Spinal cord (tissue), 10 donors: ENCODE data around the gene PEX13. TPM values are rescaled to one million over a fixed set of nuclear protein-coding genes. Genes with fewer than 3 reads are reported as not detected.

ENCODE experiments used
- DNase-seq, 6 donors: peaks; one replicate each; pipeline versions ENCODE4 v3.0.0 to v3.0.0-alpha.2; 2013 to 2015; ENCODE audit warnings: low spot score in 6 of 6, low read depth in 4 of 6
- H3K27ac ChIP-seq: one replicate; pipeline ENCODE4 v1.5.1; 2013; ENCODE audit warnings: low read depth, low read length, control low read depth
- H3K27me3 ChIP-seq: one replicate; pipeline ENCODE4 v1.6.1; 2013; ENCODE audit warnings: low read length; ENCODE audit not compliant: control insufficient read depth, insufficient read depth
- H3K36me3 ChIP-seq: one replicate; pipeline ENCODE4 v1.6.1; 2013; ENCODE audit warnings: low read length; ENCODE audit not compliant: control insufficient read depth, insufficient read depth
- H3K4me1 ChIP-seq: one replicate; pipeline ENCODE4 v1.6.1; 2013; ENCODE audit warnings: low read length; ENCODE audit not compliant: control insufficient read depth, insufficient read depth
- H3K4me3 ChIP-seq: one replicate; pipeline ENCODE4 v1.5.1; 2013; ENCODE audit warnings: low read depth, low read length, control low read depth
- H3K9me3 ChIP-seq: one replicate; pipeline ENCODE4 v1.6.1; 2013; ENCODE audit warnings: low read length; ENCODE audit not compliant: control insufficient read depth, insufficient read depth
- WGBS: methylation state at CpG from one replicate; pipeline ENCODE4 v1.1.5; 2013; ENCODE audit warnings: missing lambda C conversion rate; ENCODE audit not compliant: insufficient coverage; 5-methylcytosine and 5-hydroxymethylcytosine counted together
- long read RNA-seq, 4 donors: transcript quantifications; one replicate each; lab custom pipeline, GENCODE V29; 2026
- polyA plus RNA-seq, 2 donors: library from polyadenylated mRNA; unstranded; fragments of 120-200 nt; gene quantifications; one replicate each; pipeline ENCODE4 v1.2.1, GENCODE V29; 2013; ENCODE audit not compliant: insufficient read length in 2 of 2
- total RNA-seq, 2 donors: library from RNA; depleted of rRNA in 1 of 2; stranded (reverse); fragments of 120-200 nt in 1 of 2; fragments of >200 nt in 1 of 2; gene quantifications; one replicate each; pipeline versions ENCODE4 v1.2.3 to v1.2.4, GENCODE V29; 2013 to 2014
- donor health status: healthy.

The PEX13 gene
- total RNA-seq = 10 to 100 TPM; 27.8 to 40.8 TPM
- 10 to 100 TPM; 24.3 to 24.5 TPM for polyA plus RNA-seq
- long read RNA-seq, donor 1, full-length matches to known transcripts = 7 of 7 reads
- long read RNA-seq, donor 1, partial matches to known transcripts = 0 of 7 reads
- long read RNA-seq, donor 1, other reads (novel, unspliced or antisense) = 0 of 7 reads
- long read RNA-seq, donor 2, partial matches to known transcripts = 0 of 2 reads
- long read RNA-seq, donor 2, other reads (novel, unspliced or antisense) = 0 of 2 reads
- long read RNA-seq, donor 3, full-length matches to known transcripts = 6 of 6 reads
- long read RNA-seq, donor 3, partial matches to known transcripts = 0 of 6 reads
- long read RNA-seq, donor 3, other reads (novel, unspliced or antisense) = 0 of 6 reads
- long read RNA-seq, donor 4, full-length matches to known transcripts = 10 of 18 reads
- long read RNA-seq, donor 4, partial matches to known transcripts = 8 of 18 reads
- long read RNA-seq, donor 4, other reads (novel, unspliced or antisense) = 0 of 18 reads

GRCh38 chr2:61017556-61018317 is at the start of gene PEX13, which contains the start of gene PUS10:
TSS of gene PEX13 (plus strand) at chr2:61017720. CDS start at chr2:61017760, 40 bp downstream.
TSS of gene PUS10 (minus strand) at chr2:61018255. CDS start at chr2:61011890, 6,365 bp downstream.
- Histone ChIP-seq H3K4me1 (no peaks in the 10 kb centered on the region), H3K9me3 (no peaks in the 10 kb centered on the region), H3K27ac (peak within 1 kb of the TSS; percentile 97), H3K27me3 (no peaks in the 10 kb centered on the region), H3K36me3 (peaks cover 5% of the 10 kb centered on the region), H3K4me3 (peak within 1 kb of the TSS; percentile 99)
- WGBS = under 1% methylated on average over 22 of the region's 39 CpGs
- peak; percentile 15 to 93 (median 82) for DNase-seq

GRCh38 chr2:60972889-60973656 is 44.4 kb upstream of the PEX13 start:
- Histone ChIP-seq H3K9me3 (no peaks in the 10 kb centered on the region), H3K27ac (no peak overlapping the region), H3K36me3 (no peaks in the 10 kb centered on the region), H3K4me3 (no peak overlapping the region), H3K4me1 (no peaks in the 10 kb centered on the region), H3K27me3 (no peaks in the 10 kb centered on the region)
- 94% methylated on average over 32 of the region's 32 CpGs for WGBS
- DNase-seq = no peak

- Histone ChIP-seq H3K9me3 (no peaks in the 10 kb centered on the region), H3K36me3 (no peaks in the 10 kb centered on the region), H3K27me3 (no peaks in the 10 kb centered on the region), H3K4me3 (no peak overlapping the region), H3K4me1 (no peaks in the 10 kb centered on the region), H3K27ac (no peak overlapping the region)
- no peak for DNase-seq
- 72% methylated on average over 4 of the region's 5 CpGs for WGBS
These were observed 43.8 kb upstream of the PEX13 start for GRCh38 chr2:60973705-60974104.

- Histone ChIP-seq H3K36me3 (no peaks in the 10 kb centered on the region), H3K27me3 (no peaks in the 10 kb centered on the region), H3K27ac (no peak overlapping the region), H3K4me3 (no peak overlapping the region), H3K9me3 (no peaks in the 10 kb centered on the region), H3K4me1 (no peaks in the 10 kb centered on the region)
- no peak for DNase-seq
- 98% methylated on average over 15 of the region's 16 CpGs for WGBS
These were observed 42.9 kb upstream of the PEX13 start for GRCh38 chr2:60974652-60975051.

- H3K36me3 ChIP-seq = no peaks in the 10 kb centered on the region
- H3K27ac ChIP-seq = no peak overlapping the region
- WGBS = no CpG with 5 or more reads among the region's 3 CpGs
- no peaks in the 10 kb centered on the region for H3K27me3 ChIP-seq
- DNase-seq = peak in 1 of 6 donors; percentile 13
- no peaks in the 10 kb centered on the region for H3K9me3 ChIP-seq
- H3K4me3 ChIP-seq = no peak overlapping the region
- H3K4me1 ChIP-seq = no peaks in the 10 kb centered on the region
These were observed 41.2 kb upstream of the PEX13 start for GRCh38 chr2:60976256-60976850.

GRCh38 chr2:60976875-60977561 is 40.5 kb upstream of the PEX13 start:
- Histone ChIP-seq H3K9me3 (no peaks in the 10 kb centered on the region), H3K27ac (no peak overlapping the region), H3K27me3 (no peaks in the 10 kb centered on the region), H3K36me3 (no peaks in the 10 kb centered on the region), H3K4me3 (no peak overlapping the region), H3K4me1 (no peaks in the 10 kb centered on the region)
- WGBS = 80% methylated on average over 2 of the region's 5 CpGs
- DNase-seq = no peak

GRCh38 chr2:60977562-60977895 is 40.0 kb upstream of the PEX13 start:
- no peaks in the 10 kb centered on the region for H3K9me3 ChIP-seq
- H3K4me3 ChIP-seq = no peak overlapping the region
- no CpG with 5 or more reads among the region's 1 CpG for WGBS
- no peaks in the 10 kb centered on the region for H3K4me1 ChIP-seq
- H3K36me3 ChIP-seq = no peaks in the 10 kb centered on the region
- no peaks in the 10 kb centered on the region for H3K27me3 ChIP-seq
- no peak for DNase-seq
- no peak overlapping the region for H3K27ac ChIP-seq

- no peak overlapping the region for H3K27ac ChIP-seq
These were observed 38.3 kb upstream of the PEX13 start for GRCh38 chr2:60979231-60979630.

More at GRCh38 chr2:60979231-60979630, 38.3 kb upstream of the PEX13 start:
- Histone ChIP-seq H3K27me3 (no peaks in the 10 kb centered on the region), H3K4me1 (no peaks in the 10 kb centered on the region), H3K4me3 (no peak overlapping the region), H3K9me3 (no peaks in the 10 kb centered on the region), H3K36me3 (no peaks in the 10 kb centered on the region)
- no peak for DNase-seq
- no CpG with 5 or more reads among the region's 4 CpGs for WGBS
